Activated CD8-positive, alpha-beta memory T cell treated with anti-CD3 and anti-CD28 coated beads, Interleukin-2, amount 50 U/mL, for 24 hours (primary cell): Measurements from ENCODE around the gene NDUFS4.
"Not testable (repeated sequence)": the region's sequence is repeated elsewhere in the genome, so short reads cannot be mapped to it uniquely, and the experiment has no call there.

Source experiments
- DNase-seq: peaks from one replicate; pipeline ENCODE4 v3.0.0-alpha.2; 2020; ENCODE audit errors: extremely low read depth

NDUFS4 gene

DNA sequence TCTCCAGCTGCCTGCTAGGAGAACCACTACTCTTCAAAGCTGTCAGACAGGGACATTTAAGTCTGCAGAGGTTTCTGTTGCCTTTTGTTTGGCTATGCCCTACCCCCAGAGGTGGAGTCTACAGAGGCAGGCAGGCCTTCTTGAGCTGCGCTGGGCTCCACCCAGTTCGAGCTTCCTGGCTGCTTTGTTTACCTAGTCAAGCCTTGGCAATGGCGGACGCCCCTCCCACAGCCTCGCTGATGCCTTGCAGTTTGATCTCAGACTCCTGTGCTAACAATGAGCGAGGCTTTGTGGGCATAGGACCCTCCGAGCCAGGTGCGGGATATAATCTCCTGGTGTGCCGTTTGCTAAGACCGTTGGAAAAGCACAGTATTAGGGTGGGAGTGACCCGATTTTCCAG is 104.9 kb downstream of the NDUFS4 start:
- DNase-seq, result not testable (repeated sequence)

DNA sequence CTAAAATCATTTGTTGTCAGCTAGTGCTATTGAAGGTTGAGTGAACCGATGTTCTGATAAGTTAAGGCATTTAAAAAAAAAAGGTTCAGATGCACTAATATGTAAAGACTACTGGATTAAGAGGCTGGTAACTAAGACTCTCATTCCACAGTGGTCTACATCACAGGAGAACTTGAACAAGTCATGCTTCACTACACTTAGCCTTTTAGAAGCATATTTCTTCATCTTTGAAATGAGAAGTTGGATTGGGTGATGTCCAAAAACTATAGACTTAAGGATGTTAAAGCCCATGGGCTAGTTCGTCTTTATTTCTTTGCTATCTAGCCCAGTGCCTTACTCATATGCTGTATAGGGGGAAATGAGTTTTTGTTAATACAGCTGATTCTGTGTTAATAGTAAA is 107.2 kb downstream of the NDUFS4 start:
- no peak for DNase-seq

DNA sequence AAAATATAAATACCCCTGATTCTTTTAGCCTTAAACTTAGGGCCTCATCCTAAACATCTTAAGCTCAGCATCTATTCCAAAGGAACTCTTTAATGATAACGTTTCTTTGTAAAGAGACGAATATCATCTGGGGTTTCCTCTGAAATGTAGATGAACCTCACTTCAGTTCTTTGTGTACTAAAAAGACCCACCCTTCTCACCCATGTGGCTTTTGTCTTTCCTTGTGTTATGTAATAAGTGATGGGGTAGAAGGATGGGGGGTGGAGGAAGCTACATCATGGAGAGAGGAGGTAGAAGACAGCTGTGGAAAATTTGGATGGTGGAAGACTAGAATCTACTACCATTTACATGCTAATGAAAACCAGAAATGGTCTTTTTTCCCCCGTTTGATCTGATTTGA is 111.0 kb downstream of the NDUFS4 start:
- DNase-seq, result no peak

DNA sequence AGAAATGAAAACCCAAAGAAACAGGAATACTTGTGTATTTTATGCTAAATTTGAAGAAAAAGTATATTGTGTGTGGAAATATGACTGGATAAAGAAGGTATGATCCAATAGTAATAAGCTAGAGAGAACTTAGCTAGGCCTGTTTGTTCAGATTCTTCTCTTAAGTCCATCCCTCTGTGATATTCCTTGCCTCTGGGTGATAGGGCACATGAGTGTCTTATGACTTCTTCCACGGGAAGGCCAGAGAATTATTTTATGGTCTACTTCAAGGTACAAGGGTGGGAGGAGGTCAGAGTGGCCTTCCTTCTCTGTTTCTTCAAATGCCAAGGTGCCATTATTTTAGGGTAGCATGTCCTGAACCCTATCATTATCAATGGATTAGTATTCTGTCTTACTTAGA is 113.7 kb downstream of the NDUFS4 start:
- DNase-seq, result no peak

DNA sequence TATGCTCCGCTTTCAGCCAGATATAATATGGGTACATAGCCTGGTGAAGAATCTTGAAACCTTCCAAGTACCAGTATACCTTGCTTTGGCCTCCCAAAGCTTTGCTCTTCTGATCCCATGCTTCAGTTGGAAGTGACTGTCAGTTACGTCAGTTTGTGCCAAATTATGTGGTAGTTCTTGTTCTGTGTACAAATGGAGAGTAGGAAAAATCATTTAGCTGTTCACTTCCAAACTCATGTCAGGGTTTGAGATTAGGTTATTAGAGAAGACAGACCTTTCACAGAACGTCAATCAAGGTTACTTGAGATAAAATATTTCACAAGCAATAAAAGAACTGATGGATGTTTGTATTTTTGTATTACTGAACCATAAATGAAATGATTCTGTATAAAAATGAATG is 117.2 kb downstream of the NDUFS4 start:
- DNase-seq, result no peak

DNA sequence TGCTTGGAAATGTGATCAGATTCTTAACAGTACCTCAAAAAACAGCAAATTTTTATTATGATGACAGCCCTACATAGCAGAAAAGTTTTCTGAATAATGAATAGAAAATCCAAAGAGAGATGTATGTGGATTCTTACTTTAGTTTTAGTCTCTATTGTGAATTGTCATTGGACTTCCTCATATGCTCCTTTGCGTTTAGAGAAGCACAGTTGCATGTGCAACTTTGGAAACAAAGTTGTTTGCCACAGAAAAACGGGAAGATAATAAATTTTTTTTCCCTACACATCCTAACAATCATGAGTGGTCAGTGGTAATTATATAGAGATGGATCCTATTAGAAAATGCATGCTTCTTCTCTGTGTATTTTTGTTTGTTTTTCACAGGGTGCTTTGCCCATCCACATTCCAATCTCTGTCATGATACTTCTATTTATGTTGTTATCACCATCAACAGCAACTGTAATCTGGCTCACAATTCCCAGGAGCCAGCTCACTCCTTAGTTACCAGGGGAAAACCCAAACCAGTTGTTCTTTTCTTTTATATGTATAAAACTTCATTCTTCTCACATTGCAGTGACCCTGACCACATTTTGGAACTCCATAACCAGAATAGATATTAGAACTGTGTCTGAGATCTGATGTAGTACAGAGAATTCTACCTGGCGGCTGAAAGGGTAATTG is 118.7 kb downstream of the NDUFS4 start:
- DNase-seq, result no peak

DNA sequence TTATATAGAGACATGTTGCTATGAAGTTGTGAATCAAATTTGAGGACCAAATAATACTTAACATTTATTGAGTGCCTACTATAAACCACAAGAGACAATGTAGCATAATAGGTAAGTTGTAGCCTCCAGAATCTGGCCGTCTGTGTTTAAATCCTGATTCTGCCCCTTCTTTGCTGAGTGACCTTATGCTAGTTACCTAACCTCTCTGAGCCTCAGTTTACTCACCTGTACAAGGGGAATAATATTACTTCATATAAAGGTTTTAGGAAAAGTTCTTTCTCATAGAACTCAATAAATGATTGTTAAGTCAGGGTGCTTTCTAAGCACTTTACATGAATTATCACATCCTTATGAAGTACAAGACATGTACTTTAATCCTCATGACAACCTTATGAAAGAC is 120.6 kb downstream of the NDUFS4 start:
- no peak for DNase-seq

DNA sequence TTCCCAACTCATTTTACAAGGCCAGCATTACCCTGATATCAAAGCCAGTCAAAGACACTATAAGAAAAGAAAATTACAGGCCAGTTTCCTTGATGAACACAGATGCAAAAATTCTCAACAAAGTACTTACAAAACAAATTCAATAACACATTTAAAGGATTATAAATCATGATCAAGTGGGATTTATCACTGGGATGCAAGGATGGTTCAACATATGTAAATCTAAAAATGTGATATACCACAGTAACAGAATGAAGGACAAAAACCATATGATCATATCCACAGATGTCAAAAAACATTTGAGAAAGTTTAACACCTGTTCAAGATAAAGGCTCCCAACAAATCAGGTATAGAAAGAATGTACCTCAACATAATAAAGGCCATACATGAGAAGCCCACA is 130.6 kb downstream of the NDUFS4 start:
- no peak for DNase-seq

DNA sequence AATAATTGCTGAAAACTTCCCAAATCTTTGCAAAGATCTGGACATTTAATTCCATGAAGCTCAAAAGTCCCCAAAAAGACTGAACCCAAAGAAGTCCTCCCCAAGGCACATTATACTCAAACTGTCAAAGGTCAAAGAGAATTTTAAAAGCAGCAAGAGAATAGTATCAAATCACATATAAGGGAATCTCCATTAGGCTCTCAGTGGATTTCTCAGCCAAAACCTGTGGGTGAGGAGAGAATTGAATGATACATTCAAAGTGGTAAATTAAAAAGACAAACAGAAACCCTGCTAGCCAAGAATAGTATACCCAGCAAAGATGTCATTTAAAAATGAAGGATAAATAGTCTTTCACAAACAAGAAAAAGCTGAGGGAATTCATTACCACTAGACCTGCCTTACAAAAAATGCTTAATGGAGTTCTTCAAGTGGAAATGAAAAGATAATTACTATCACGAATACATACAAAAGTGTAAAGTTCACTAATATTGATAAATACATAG is 134.1 kb downstream of the NDUFS4 start:
- DNase-seq, result no peak

DNA sequence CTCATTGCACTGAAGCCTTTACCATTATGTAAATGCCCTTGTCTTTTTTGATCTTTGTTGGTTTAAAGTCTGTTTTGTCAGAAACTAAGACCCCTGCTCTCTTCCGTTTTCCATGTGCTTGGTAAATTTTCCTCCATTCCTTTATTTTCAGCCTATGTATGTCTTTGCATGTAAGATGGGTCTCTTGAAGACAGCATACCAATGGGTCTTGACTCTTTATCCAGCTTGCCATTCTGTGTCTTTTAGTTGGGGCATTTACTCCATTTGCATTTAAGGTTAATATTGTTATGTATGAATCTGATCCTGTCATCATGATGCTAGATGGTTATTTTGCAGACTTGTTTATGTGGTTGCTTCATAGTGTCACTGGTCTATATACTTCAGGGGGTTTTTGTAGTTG is 150.0 kb downstream of the NDUFS4 start:
- not testable (repeated sequence) for DNase-seq

DNA sequence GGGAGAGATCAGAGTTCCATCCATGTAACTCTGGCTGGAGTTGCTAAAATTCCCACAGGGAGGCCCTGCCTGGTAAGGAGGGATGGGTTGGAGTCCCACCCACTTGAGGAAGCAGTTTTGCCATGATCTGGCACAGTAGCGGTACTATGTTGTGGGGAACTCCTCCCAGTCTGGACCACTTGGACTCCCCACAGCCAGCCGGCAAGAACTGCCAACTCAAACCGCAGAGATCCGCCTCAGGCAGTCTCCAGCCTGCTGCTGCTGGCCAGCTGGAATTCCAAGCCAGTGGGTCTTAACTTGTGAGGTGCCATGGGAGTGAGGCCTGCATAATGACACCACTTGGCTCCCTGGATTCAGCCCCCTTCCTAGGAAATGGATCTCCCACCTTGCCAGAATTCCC is 151.9 kb downstream of the NDUFS4 start:
- DNase-seq, result no peak

DNA sequence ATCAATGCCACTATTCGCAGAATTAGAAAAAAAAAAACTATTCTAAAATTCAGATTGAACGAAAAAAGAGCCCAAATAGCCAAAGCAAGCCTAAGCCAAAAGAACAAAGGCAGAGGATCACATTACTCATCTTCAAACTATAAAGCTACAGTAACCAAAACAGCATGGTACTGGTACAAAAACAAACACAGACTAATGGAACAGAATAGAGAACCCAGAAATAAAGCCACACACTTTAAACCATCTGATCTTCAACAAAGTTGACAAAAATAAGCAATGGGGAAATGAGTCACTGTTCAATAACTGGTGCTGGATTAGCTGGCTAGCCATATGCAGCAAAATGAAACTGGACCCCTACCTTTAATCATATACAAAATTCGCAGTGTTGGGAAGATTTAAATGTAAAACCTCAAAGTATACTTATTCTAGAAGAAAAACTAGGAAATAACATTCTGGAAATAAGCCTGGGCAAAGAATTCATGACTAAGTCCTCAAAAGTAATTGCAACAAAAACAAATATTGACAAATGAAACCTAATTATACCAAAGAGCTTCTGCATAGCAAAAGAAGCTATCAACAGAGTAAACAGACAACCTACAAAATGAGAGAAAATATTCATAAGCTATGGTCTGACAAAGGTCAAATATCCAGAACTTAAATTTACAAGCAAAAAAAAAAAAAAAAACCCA is 153.7 kb downstream of the NDUFS4 start:
- DNase-seq, result no peak

DNA sequence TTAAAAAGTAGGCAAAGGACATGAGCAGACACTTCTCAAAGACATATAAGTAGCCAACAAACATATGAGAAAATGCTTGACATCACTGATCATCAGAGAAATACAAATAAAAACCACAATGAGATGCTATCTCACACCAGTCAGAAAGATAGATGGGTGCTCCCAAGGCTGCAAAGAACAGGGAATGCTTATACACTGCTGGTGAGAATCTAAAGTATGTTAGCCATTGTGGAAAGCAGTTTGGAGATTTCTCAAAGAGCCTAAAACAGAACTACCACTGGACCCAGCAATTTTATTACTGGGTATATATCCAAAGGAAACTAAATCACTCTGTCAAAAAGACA is 154.2 kb downstream of the NDUFS4 start:
- DNase-seq, result no peak

DNA sequence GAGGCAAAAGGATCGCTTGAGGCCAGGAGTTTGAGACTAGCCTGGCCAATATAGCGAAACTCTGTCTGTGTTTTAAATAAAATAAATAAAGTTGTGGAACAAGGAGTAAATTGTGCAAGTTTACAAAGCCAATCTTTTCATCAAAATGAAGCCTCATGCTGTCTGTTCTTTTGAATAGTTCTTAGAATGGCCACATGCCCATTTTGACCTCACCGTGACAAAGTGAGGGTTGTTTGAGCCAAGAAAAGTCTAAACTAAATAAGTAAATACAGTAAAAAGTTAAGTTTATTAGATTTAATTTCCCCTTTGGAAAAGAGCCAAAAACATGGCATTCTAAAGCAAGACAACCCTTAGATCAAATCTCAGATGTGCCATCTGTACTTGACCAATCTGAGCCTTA is 165.7 kb downstream of the NDUFS4 start:
- DNase-seq, result no peak

DNA sequence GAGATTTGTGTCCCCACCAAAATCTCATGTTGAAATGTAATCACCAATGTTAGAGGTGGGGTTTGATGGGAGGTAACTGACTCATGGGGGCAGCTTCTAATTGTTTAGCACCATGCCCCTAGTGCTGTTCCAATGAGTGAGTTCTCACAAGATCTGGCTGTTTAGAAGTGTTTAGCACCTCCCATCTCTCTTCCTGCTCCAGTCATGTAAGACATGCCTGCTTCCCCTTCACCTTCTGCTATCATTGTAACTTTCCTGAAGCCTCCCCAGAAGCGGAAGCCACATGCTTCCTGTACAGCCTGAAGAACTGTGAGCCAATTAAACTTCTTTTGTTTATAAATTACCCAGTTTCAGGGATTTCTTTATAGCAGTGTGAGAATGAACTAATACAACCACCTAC is 170.5 kb downstream of the NDUFS4 start:
- no peak for DNase-seq
